ENCODE data around the gene DAW1. TPM values are rescaled to one million over a fixed set of nuclear protein-coding genes. Genes with fewer than 3 reads are reported as not detected.

DAW1 gene
- polyA plus RNA-seq, 1 donor (not counting 4 experiments of a cell fraction or from before 2014, with no cell fraction given) = 0.24 TPM

- dilution Hi-C loops (cut with MboI; ENCODE audit: extremely low pct_ligation_motif_present, low sequenced_read_pairs) = no loop called here
- peak overlapping the region; percentile 74 for H3K4me2 ChIP-seq (ENCODE audit: control insufficient read depth, extremely low read depth, insufficient read depth, low read depth, low read length)
- H3K4me1 ChIP-seq (ENCODE audit: control insufficient read depth, extremely low read depth, insufficient read depth, low read length) = peaks cover 22% of the 10 kb centered on the region
- FAIRE-seq = peak; percentile 91
- H3K9me3 ChIP-seq (ENCODE audit: control insufficient read depth, low read depth, low read length) = no peaks in the 10 kb centered on the region
- H3K9me1 ChIP-seq (ENCODE audit: control insufficient read depth, extremely low read depth, insufficient read depth, low read length) = no peaks in the 10 kb centered on the region
- H3K27me3 ChIP-seq (ENCODE audit: control insufficient read depth, extremely low read depth, insufficient read depth, low read length) = no peaks in the 10 kb centered on the region
- H3K27ac ChIP-seq (ENCODE audit: control insufficient read depth, insufficient read depth, low read length) = peak overlapping the region; percentile 59
- no peaks in the 10 kb centered on the region for H3K36me3 ChIP-seq (ENCODE audit: control insufficient read depth in 2 of 2, extremely low read depth in 1 of 2, insufficient read depth in 2 of 2, low read length in 2 of 2)
- peak overlapping the region; percentile 46 for H3K9ac ChIP-seq (ENCODE audit: control insufficient read depth, extremely low read depth, insufficient read depth, low read length)
- no peaks in the 10 kb centered on the region for H4K20me1 ChIP-seq (ENCODE audit: control insufficient read depth, extremely low read depth, insufficient read depth, low read length)
- no peaks in the 10 kb centered on the region for H3K79me2 ChIP-seq (ENCODE audit: control insufficient read depth, insufficient read depth, low read length)
- TF ChIP-seq EZH2 (IDR thresholded peaks at IDR 0.05; ENCODE audit: low read length) (no peak), CTCF (optimal IDR thresholded peaks at IDR 0.05 in 1 of 3, IDR thresholded peaks at IDR 0.05 in 1 of 3, conservative IDR thresholded peaks at IDR 0.05 in 1 of 3; ENCODE audit: extremely low read depth in 1 of 3, insufficient read depth in 2 of 3, low read length in 3 of 3) (no peak)
- H2AFZ ChIP-seq (ENCODE audit: control insufficient read depth, low read length) = peak overlapping the region; percentile 94
- peak overlapping the region in 2 of 3 experiments; percentile 39 to 41 for H3K4me3 ChIP-seq (ENCODE audit: control insufficient read depth in 2 of 3, extremely low read depth in 1 of 3, insufficient read depth in 2 of 3, low read depth in 1 of 3, low read length in 3 of 3)
- no peak for DNase-seq (ENCODE audit: low read depth, low spot score)
Measured at GRCh38 chr2:227826019-227826521, 45.4 kb upstream of the DAW1 start.

- Histone ChIP-seq H3K36me3 (ENCODE audit: control insufficient read depth in 2 of 2, extremely low read depth in 1 of 2, insufficient read depth in 2 of 2, low read length in 2 of 2) (no peaks in the 10 kb centered on the region), H3K9ac (ENCODE audit: control insufficient read depth, extremely low read depth, insufficient read depth, low read length) (no peak overlapping the region), H3K9me3 (ENCODE audit: control insufficient read depth, low read depth, low read length) (no peaks in the 10 kb centered on the region), H2AFZ (ENCODE audit: control insufficient read depth, low read length) (peak overlapping the region; percentile 94), H3K27ac (ENCODE audit: control insufficient read depth, insufficient read depth, low read length) (no peak overlapping the region), H3K27me3 (ENCODE audit: control insufficient read depth, extremely low read depth, insufficient read depth, low read length) (no peaks in the 10 kb centered on the region), H3K4me3 (ENCODE audit: control insufficient read depth in 2 of 3, extremely low read depth in 1 of 3, insufficient read depth in 2 of 3, low read depth in 1 of 3, low read length in 3 of 3) (peak overlapping the region in 1 of 3 experiments; percentile 23), H4K20me1 (ENCODE audit: control insufficient read depth, extremely low read depth, insufficient read depth, low read length) (no peaks in the 10 kb centered on the region), H3K4me2 (ENCODE audit: control insufficient read depth, extremely low read depth, insufficient read depth, low read depth, low read length) (peak overlapping the region; percentile 74), H3K9me1 (ENCODE audit: control insufficient read depth, extremely low read depth, insufficient read depth, low read length) (no peaks in the 10 kb centered on the region), H3K79me2 (ENCODE audit: control insufficient read depth, insufficient read depth, low read length) (no peaks in the 10 kb centered on the region), H3K4me1 (ENCODE audit: control insufficient read depth, extremely low read depth, insufficient read depth, low read length) (peaks cover 18% of the 10 kb centered on the region)
- FAIRE-seq (no peak), DNase-seq (ENCODE audit: low read depth, low spot score) (no peak)
- dilution Hi-C loops (cut with MboI; ENCODE audit: extremely low pct_ligation_motif_present, low sequenced_read_pairs) = no loop called here
- no peak for TF ChIP-seq CTCF (optimal IDR thresholded peaks at IDR 0.05 in 1 of 3, IDR thresholded peaks at IDR 0.05 in 1 of 3, conservative IDR thresholded peaks at IDR 0.05 in 1 of 3; ENCODE audit: extremely low read depth in 1 of 3, insufficient read depth in 2 of 3, low read length in 3 of 3)
- TF ChIP-seq EZH2 (IDR thresholded peaks at IDR 0.05; ENCODE audit: low read length) = no peak
Measured at GRCh38 chr2:227826563-227826962, 44.9 kb upstream of the DAW1 start.

All from keratinocyte (primary cell).